Activated T-cell treated with anti-CD3 and anti-CD28 coated beads, Interleukin-2, amount 50 U/mL, for 48 hours (primary cell): ENCODE data around the gene BMP6.

Experiments
- DNase-seq, 2 experiments: peaks; one replicate each; pipeline ENCODE4 v3.0.0-alpha.2; 2020

The BMP6 gene

GRCh38 chr6:7725849-7726415 is at the start of gene BMP6:
Gene BMP6, plus strand, starts transcription at chr6:7726099. Its CDS starts 857 bp downstream, at chr6:7726956.
- peak; percentile 69 to 78 for DNase-seq

GRCh38 chr6:7677229-7677628 is 48.7 kb upstream of the BMP6 start:
- DNase-seq: no peak

- no peak for DNase-seq
Measured at GRCh38 chr6:7680393-7681075, 45.4 kb upstream of the BMP6 start.

GRCh38 chr6:7681449-7681848 is 44.5 kb upstream of the BMP6 start:
- DNase-seq: no peak

GRCh38 chr6:7684076-7684475 is 41.8 kb upstream of the BMP6 start:
- no peak for DNase-seq

GRCh38 chr6:7684843-7685242 is 41.1 kb upstream of the BMP6 start:
- no peak for DNase-seq

GRCh38 chr6:7685276-7685675 is 40.6 kb upstream of the BMP6 start:
- DNase-seq: no peak

- no peak for DNase-seq
Measured at GRCh38 chr6:7687145-7688111, 38.5 kb upstream of the BMP6 start.

- no peak for DNase-seq
Measured at GRCh38 chr6:7691021-7691420, 34.9 kb upstream of the BMP6 start.

- peak; percentile 26 to 30 for DNase-seq
Measured at GRCh38 chr6:7691675-7692452, 34.0 kb upstream of the BMP6 start.

GRCh38 chr6:7692453-7692784 is 33.5 kb upstream of the BMP6 start:
- DNase-seq: no peak

GRCh38 chr6:7693827-7694226 is 32.1 kb upstream of the BMP6 start:
- no peak for DNase-seq

GRCh38 chr6:7696061-7696460 is 29.8 kb upstream of the BMP6 start:
- DNase-seq: no peak

- DNase-seq: no peak
Measured at GRCh38 chr6:7697432-7697819, 28.5 kb upstream of the BMP6 start.

GRCh38 chr6:7697820-7698623 is 27.9 kb upstream of the BMP6 start:
- peak in 1 of 2 experiments; percentile 19 for DNase-seq

GRCh38 chr6:7701212-7701834 is 24.6 kb upstream of the BMP6 start:
- no peak for DNase-seq

- DNase-seq: no peak
Measured at GRCh38 chr6:7703148-7703680, 22.7 kb upstream of the BMP6 start.

- DNase-seq: no peak
Measured at GRCh38 chr6:7705483-7705882, 20.4 kb upstream of the BMP6 start.

GRCh38 chr6:7706269-7706668 is 19.6 kb upstream of the BMP6 start:
- no peak for DNase-seq

- no peak for DNase-seq
Measured at GRCh38 chr6:7707787-7708186, 18.1 kb upstream of the BMP6 start.

- DNase-seq: no peak
Measured at GRCh38 chr6:7719364-7719850, 6.5 kb upstream of the BMP6 start.
